HCT116 (cell line): ENCODE data around the gene FARP1. TPM values are rescaled to one million over a fixed set of nuclear protein-coding genes. Genes with fewer than 3 reads are reported as not detected.

Source experiments
- ATAC-seq: fragments of 200-7000 bp; cut with Tn5 transposase; 2 replicates; pipeline ENCODE4 v1.9.1; 2020; ENCODE audit warnings: mild to moderate bottlenecking, moderate library complexity
- BruUV-seq: library from RNA; stranded (reverse); fragments of 400-500 nt; replicated peaks from 2 replicates; lab custom pipeline; 2021; lab: Mats Ljungman, UMichigan
- CTCF ChIA-PET: fragments of 300-600 bp; sonication (Branson Sonifier 250); formaldehyde crosslinking; loops from one replicate; lab custom pipeline; 2021; ENCODE audit warnings: antibody characterized with exemption; lab: Charles Lee
- POLR2A ChIA-PET: fragments of 300-600, 350-600 bp; sonication (Branson Sonifier 250); formaldehyde crosslinking; loops from one replicate; lab custom pipeline; 2021; ENCODE audit warnings: antibody characterized with exemption; lab: Charles Lee
- RAD21 ChIA-PET, 2 experiments: fragments of 300-600 bp; sonication (Branson Sonifier 250); formaldehyde crosslinking; loops; one replicate each; lab custom pipeline; 2023; ENCODE audit warnings: low total read pairs in 2 of 2; ENCODE audit not compliant: uncharacterized antibody in 2 of 2, unreplicated experiment in 2 of 2, low non-redundant PET in 1 of 2; lab: Charles Lee
- DNase-seq: peaks from one replicate; pipeline ENCODE4 v3.0.0-alpha.2; 2010; ENCODE audit warnings: low read depth, low spot score
- H2AFZ ChIP-seq: fragments of 200-600 bp; shearing (Covaris generic), sonication (generic); 2 replicates; pipeline ENCODE4 v1.6.1; 2017; ENCODE audit warnings: low read depth, mixed run types, mixed read lengths, antibody characterized with exemption, low read length; ENCODE audit not compliant: poor library complexity, severe bottlenecking
- H3K27ac ChIP-seq: 2 replicates; pipeline ENCODE4 v1.5.1; 2012; ENCODE audit warnings: low read depth, low read length
- H3K27me3 ChIP-seq: fragments of 200-600 bp; sonication (generic); 2 replicates; pipeline ENCODE4 v1.6.1; 2016; ENCODE audit warnings: mixed run types, low read length, mixed read lengths; ENCODE audit not compliant: insufficient read depth
- H3K36me3 ChIP-seq, 2 experiments: fragments of 200-500 bp in 1 of 2; fragments of 200-600 bp in 1 of 2; sonication (Bioruptor generic) in 1 of 2; sonication (generic) in 1 of 2; 2 replicates each; pipeline versions ENCODE4 v1.5.1 to v1.6.1; 2014 to 2016; ENCODE audit warnings: low read length in 2 of 2, inconsistent platforms in 1 of 2, mixed read lengths in 1 of 2, mixed run types in 1 of 2; ENCODE audit not compliant: insufficient read depth in 2 of 2, control insufficient read depth in 1 of 2
- H3K4me1 ChIP-seq, 2 experiments: fragments of 200-600 bp in 1 of 2; sonication (generic) in 1 of 2; 2 replicates each; pipeline versions ENCODE4 v1.5.1 to v1.6.1; 2012 to 2017; ENCODE audit warnings: low read length in 2 of 2, inconsistent platforms in 1 of 2, mild to moderate bottlenecking in 1 of 2, mixed read lengths in 1 of 2, mixed run types in 1 of 2, moderate library complexity in 1 of 2; ENCODE audit not compliant: insufficient read depth in 2 of 2, control insufficient read depth in 1 of 2
- H3K4me2 ChIP-seq: fragments of 200-600 bp; sonication (generic); 2 replicates; pipeline ENCODE4 v1.6.1; 2017; ENCODE audit warnings: mixed run types, low read length, mixed read lengths
- H3K4me3 ChIP-seq, 2 experiments: fragments of 200-600 bp in 1 of 2; sonication (generic) in 1 of 2; replicated peaks in 1 of 2; 2 replicates each; pipeline ENCODE4 v1.5.1; 2011 to 2016; ENCODE audit warnings: low read length in 2 of 2, control low read depth in 1 of 2, low read depth in 1 of 2, mild to moderate bottlenecking in 1 of 2, mixed read lengths in 1 of 2, mixed run types in 1 of 2
- H3K79me2 ChIP-seq: fragments of 200-600 bp; sonication (generic); 2 replicates; pipeline ENCODE4 v1.6.1; 2017; ENCODE audit warnings: mild to moderate bottlenecking, mixed run types, low read length, moderate library complexity, mixed read lengths; ENCODE audit not compliant: insufficient read depth
- H3K9ac ChIP-seq: fragments of 200-600 bp; sonication (generic); 2 replicates; pipeline ENCODE4 v1.6.1; 2016; ENCODE audit warnings: low read length, mixed read lengths
- H3K9me2 ChIP-seq: fragments of 200-600 bp; sonication (generic), shearing (Covaris generic); 2 replicates; pipeline ENCODE4 v1.6.1; 2017; ENCODE audit warnings: mixed run types, mild to moderate bottlenecking, moderate library complexity; ENCODE audit not compliant: insufficient read depth
- H3K9me3 ChIP-seq, 2 experiments: fragments of 200-500 bp in 1 of 2; fragments of 200-600 bp in 1 of 2; sonication (Bioruptor generic) in 1 of 2; sonication (generic) in 1 of 2; 2 replicates each; pipeline ENCODE4 v1.6.1; 2014 to 2017; ENCODE audit warnings: low read length in 2 of 2, mixed read lengths in 2 of 2, inconsistent platforms in 1 of 2, low read depth in 1 of 2, mild to moderate bottlenecking in 1 of 2, mixed run types in 1 of 2, moderate library complexity in 1 of 2; ENCODE audit not compliant: control insufficient read depth in 1 of 2, insufficient read depth in 1 of 2
- H4K20me1 ChIP-seq: fragments of 200-600 bp; sonication (generic), shearing (Covaris generic); 2 replicates; pipeline ENCODE4 v1.6.1; 2017; ENCODE audit warnings: mixed run types, mild to moderate bottlenecking, moderate library complexity; ENCODE audit not compliant: insufficient read depth
- CBX3 ChIP-seq: IDR thresholded peaks from 2 replicates; pipeline ENCODE4 v1.6.1; 2012; ENCODE audit warnings: low read depth
- EGR1 ChIP-seq: IDR thresholded peaks from 2 replicates; pipeline ENCODE4 v1.6.1; 2012; ENCODE audit warnings: low read depth
- FOSL1 ChIP-seq: IDR thresholded peaks from 2 replicates; pipeline ENCODE4 v1.6.1; 2012; ENCODE audit warnings: low read depth
- JUND ChIP-seq: IDR thresholded peaks from 2 replicates; pipeline ENCODE4 v1.6.1; 2012
- POLR2A ChIP-seq: IDR thresholded peaks from 2 replicates; pipeline ENCODE4 v1.7.0; 2011; ENCODE audit warnings: borderline replicate concordance; ENCODE audit not compliant: insufficient read depth, insufficient read length; ENCODE audit errors: extremely low read depth
- SIN3A ChIP-seq: IDR thresholded peaks from 2 replicates; pipeline ENCODE4 v1.6.1; 2012; ENCODE audit warnings: low read depth
- SP1 ChIP-seq: IDR thresholded peaks from 2 replicates; pipeline ENCODE4 v1.6.1; 2012; ENCODE audit warnings: low read depth
- TCF7L2 ChIP-seq: IDR thresholded peaks from 2 replicates; pipeline ENCODE4 v1.7.0; 2011; ENCODE audit warnings: borderline replicate concordance, inconsistent platforms; ENCODE audit not compliant: insufficient read depth, insufficient read length; ENCODE audit errors: extremely low read depth
- ZNF274 ChIP-seq: fragments of 200-500 bp; sonication (Bioruptor generic); IDR thresholded peaks from 2 replicates; pipeline ENCODE4 v1.6.1; 2014; ENCODE audit warnings: mild to moderate bottlenecking, low read depth, low read length, inconsistent platforms
- intact Hi-C: fragments of 100-400 bp; cut with micrococcal nuclease; formaldehyde crosslinking; loops from 2 replicates; pipeline ENCODE4 v1.10.0; 2022
- total RNA-seq: library from RNA; stranded (reverse); gene quantifications from one replicate; pipeline ENCODE4 v1.2.1, GENCODE V29; 2021; ENCODE audit not compliant: unreplicated experiment
- TF ChIP-seq, protein P1 (sequence below): IDR thresholded peaks from 2 replicates; pipeline ENCODE4 v1.6.1; 2012
- TF ChIP-seq, protein P2 (sequence below): IDR thresholded peaks from 2 replicates; pipeline ENCODE4 v1.6.1; 2012; ENCODE audit warnings: low read depth

FARP1 gene
- total RNA-seq, 1 experiment from 2014 or later = 30.5 TPM

GRCh38 chr13:98216135-98216565 is 73.3 kb downstream of the FARP1 start:
- Histone ChIP-seq H3K79me2 (no peaks in the 10 kb centered on the region), H3K4me2 (peak overlapping the region; percentile 52), H3K9ac (no peak overlapping the region), H3K27me3 (no peaks in the 10 kb centered on the region), H3K4me3 (no peak overlapping the region; a peak in 1 of 4 replicates), H3K27ac (peak overlapping the region; percentile 29), H3K9me2 (no peaks in the 10 kb centered on the region), H2AFZ (no peak overlapping the region), H3K9me3 (peaks cover 0 to 2% of the 10 kb centered on the region in 2 experiments; a peak in 1 of 4 replicates), H4K20me1 (no peaks in the 10 kb centered on the region), H3K36me3 (no peaks in the 10 kb centered on the region), H3K4me1 (peaks cover 27 to 30% of the 10 kb centered on the region in 2 experiments)
- TF ChIP-seq, protein P1, sequence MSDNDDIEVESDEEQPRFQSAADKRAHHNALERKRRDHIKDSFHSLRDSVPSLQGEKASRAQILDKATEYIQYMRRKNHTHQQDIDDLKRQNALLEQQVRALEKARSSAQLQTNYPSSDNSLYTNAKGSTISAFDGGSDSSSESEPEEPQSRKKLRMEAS = peak; percentile 71
- TF ChIP-seq ZNF274 (no peak), FOSL1 (peak; percentile 62), EGR1 (no peak), JUND (peak; percentile 54), CBX3 (peak; percentile 58; the same call in 1 of the 2 replicates), SP1 (peak; percentile 46; the same call in 1 of the 2 replicates), TCF7L2 (peak; percentile 64), SIN3A (no peak), POLR2A (no peak)
- TF ChIP-seq, protein P2, sequence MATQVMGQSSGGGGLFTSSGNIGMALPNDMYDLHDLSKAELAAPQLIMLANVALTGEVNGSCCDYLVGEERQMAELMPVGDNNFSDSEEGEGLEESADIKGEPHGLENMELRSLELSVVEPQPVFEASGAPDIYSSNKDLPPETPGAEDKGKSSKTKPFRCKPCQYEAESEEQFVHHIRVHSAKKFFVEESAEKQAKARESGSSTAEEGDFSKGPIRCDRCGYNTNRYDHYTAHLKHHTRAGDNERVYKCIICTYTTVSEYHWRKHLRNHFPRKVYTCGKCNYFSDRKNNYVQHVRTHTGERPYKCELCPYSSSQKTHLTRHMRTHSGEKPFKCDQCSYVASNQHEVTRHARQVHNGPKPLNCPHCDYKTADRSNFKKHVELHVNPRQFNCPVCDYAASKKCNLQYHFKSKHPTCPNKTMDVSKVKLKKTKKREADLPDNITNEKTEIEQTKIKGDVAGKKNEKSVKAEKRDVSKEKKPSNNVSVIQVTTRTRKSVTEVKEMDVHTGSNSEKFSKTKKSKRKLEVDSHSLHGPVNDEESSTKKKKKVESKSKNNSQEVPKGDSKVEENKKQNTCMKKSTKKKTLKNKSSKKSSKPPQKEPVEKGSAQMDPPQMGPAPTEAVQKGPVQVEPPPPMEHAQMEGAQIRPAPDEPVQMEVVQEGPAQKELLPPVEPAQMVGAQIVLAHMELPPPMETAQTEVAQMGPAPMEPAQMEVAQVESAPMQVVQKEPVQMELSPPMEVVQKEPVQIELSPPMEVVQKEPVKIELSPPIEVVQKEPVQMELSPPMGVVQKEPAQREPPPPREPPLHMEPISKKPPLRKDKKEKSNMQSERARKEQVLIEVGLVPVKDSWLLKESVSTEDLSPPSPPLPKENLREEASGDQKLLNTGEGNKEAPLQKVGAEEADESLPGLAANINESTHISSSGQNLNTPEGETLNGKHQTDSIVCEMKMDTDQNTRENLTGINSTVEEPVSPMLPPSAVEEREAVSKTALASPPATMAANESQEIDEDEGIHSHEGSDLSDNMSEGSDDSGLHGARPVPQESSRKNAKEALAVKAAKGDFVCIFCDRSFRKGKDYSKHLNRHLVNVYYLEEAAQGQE = no peak
- CTCF ChIA-PET = no interaction called here
- POLR2A ChIA-PET = no interaction called here
- intact Hi-C loops = no loop called here
- BruUV-seq = no TSS peak
- DNase-seq (peak; percentile 33), ATAC-seq (peak; percentile 71)
- RAD21 ChIA-PET = no interaction called here
